Right cardiac atrium (tissue), 5 donors: ENCODE measurements around the gene FAR2. TPM values are rescaled to one million over a fixed set of nuclear protein-coding genes. Genes with fewer than 3 reads are reported as not detected.
"Not testable (repeated sequence)": the region's sequence is repeated elsewhere in the genome, so short reads cannot be mapped to it uniquely, and the experiment has no call there.

Source experiments
- ATAC-seq, 2 donors: fragments of 200-7000 bp; cut with Tn5 transposase; one replicate each; pipeline versions ENCODE4 v1.8.0 to v1.9.1; 2020; ENCODE audit warnings: moderate library complexity in 2 of 2, mild to moderate bottlenecking in 1 of 2
- DNase-seq, 3 donors: peaks; one replicate each; pipeline ENCODE4 v3.0.0-alpha.2; 2020
- H3K27ac ChIP-seq: one replicate; pipeline ENCODE4 v1.5.1; 2013; ENCODE audit warnings: mild to moderate bottlenecking, low read length, control low read depth, moderate library complexity
- H3K27me3 ChIP-seq: one replicate; pipeline ENCODE4 v1.6.1; 2013; ENCODE audit not compliant: control insufficient read depth, insufficient read depth
- H3K4me1 ChIP-seq: one replicate; pipeline ENCODE4 v1.6.1; 2013; ENCODE audit warnings: low read length; ENCODE audit not compliant: control insufficient read depth, insufficient read depth
- H3K4me3 ChIP-seq: one replicate; pipeline ENCODE4 v1.5.1; 2013; ENCODE audit warnings: low read length, control low read depth
- H3K9me3 ChIP-seq: one replicate; pipeline ENCODE4 v1.6.1; 2013; ENCODE audit warnings: low read length; ENCODE audit not compliant: control insufficient read depth
- WGBS: extraction: QIAGEN DNeasy Blood & Tissue Kit; methylation state at CpG from one replicate; pipeline ENCODE4 v1.1.7; 2013; 5-methylcytosine and 5-hydroxymethylcytosine counted together
- intact Hi-C, 4 donors: fragments of 100-400 bp; cut with DNase I; formaldehyde crosslinking; loops; one replicate each; pipeline versions ENCODE4 v1.11.0 to v1.14.0; 2022 to 2023
- polyA plus RNA-seq: library from polyadenylated mRNA; stranded (reverse); fragments of 200-250 nt; gene quantifications from one replicate; pipeline ENCODE4 v1.2.3, GENCODE V29; 2013
- total RNA-seq, 4 donors: library from RNA; stranded (reverse); fragmentation: NEBNext Ultra II Directional; extraction: Animal tissue kit (Norgen Biotek cat#: 25700); gene quantifications; one replicate each; pipeline ENCODE4 v1.2.1, GENCODE V29; 2021
- donor health status: healthy with polysubstance abuse.
- donor health status: DM: no; HTN: yes; CAD: no.
- donor health status: DM: no; HTN: no; CAD: no.
- donor health status: DM: no; HTN: yes; CAD: no; lungs with severe emphysema.
- donor health status: DM: yes; HTN: yes; CAD: no.

FAR2 gene
- total and polyA plus RNA-seq, 5 donors: 2.5 to 9.7 (median 4.1) TPM

DNA sequence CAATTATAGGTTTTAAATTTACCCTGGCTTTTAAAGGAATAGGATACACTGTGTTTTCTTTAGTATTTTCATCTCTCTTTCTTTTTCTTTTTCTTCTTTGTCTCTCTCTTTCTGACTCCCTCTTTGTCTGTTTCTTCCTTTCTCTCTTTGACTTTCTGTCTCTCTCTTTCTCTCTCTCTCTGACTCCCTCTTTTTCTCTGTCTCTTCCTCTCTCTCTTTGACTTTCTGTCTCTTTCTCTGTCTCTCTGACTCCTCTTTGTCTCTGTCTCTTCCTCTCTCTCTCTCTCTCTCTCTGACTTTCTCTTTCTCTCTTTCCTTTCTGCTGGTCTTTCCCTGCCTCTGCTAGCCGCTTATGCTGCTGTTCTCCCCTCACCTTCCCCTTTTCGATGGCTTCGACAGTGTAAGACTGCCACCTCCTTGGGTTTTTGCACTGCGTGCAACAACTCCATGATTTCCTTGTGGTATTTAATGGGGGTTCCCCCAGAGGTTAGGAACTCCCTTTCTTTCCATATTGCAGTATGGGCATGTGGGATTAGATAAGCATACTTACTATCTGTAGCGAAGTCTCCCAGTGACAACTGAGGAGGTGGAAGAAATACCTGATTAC lies 21.5 kb downstream of the FAR2 start:
- intact Hi-C loops, H3K4me1 ChIP-seq, H3K9me3 ChIP-seq, H3K4me3 ChIP-seq, ATAC-seq, DNase-seq, H3K27me3 ChIP-seq, H3K27ac ChIP-seq: not testable (repeated sequence)
- WGBS: 88% methylated on average over 5 of the region's 5 CpGs

DNA sequence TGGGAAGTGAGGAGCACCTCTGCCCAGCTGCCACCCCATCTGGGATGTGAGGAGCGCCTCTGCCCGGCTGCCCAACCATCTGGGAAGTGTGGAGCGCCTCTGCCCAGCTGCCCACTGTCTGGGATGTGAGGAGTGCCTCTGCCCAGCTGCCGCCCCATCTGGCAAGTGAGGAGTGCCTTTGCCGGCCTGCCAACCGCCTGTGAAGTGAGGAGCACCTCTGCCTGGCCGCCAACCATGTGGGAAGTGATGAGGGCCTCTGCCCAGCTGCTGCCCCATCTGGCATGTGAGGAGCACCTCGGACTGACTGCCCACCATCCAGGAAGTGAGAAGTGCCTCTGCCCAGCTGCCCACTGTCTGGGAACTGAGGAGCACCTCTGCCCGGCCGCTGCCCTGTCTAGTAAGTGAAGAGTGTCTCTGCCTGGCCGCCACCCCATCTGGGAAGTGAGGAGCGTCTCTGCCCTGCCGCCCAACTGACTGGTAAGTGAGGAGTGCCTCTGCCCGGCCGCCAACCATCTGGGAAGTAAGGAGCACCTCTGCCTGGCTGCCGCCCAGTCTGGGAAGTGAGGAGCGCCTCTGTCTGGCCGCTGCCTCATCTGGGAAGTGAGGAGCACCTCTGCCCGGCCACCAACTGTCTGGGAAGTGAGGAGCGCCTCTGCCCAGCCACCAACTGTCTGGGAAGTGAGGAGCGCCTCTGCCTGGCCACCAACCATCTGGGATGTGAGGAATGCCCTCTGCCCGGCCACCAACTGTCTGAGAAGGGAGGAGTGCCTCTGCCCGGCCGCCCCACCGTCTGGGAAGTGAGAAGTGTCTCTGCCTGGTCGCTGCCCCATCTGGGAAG lies 22.6 kb downstream of the FAR2 start:
- DNase-seq (peak in 2 of 3 donors; percentile 47 to 50), ATAC-seq (no peak)
- no peaks in the 10 kb centered on the region for H3K27me3 ChIP-seq
- intact Hi-C loops: no loop called here
- WGBS: 91% methylated on average over 26 of the region's 26 CpGs
- H3K27ac ChIP-seq: no peak overlapping the region
- H3K4me3 ChIP-seq: no peak overlapping the region
- H3K4me1 ChIP-seq: no peaks in the 10 kb centered on the region
- no peaks in the 10 kb centered on the region for H3K9me3 ChIP-seq

- ATAC-seq: no peak
- intact Hi-C loops: no loop called here
- no peak for DNase-seq
- Histone ChIP-seq H3K4me3 (no peak overlapping the region), H3K27me3 (no peaks in the 10 kb centered on the region), H3K4me1 (no peaks in the 10 kb centered on the region), H3K9me3 (no peaks in the 10 kb centered on the region), H3K27ac (no peak overlapping the region)
- WGBS: 43% methylated on average over 6 of the region's 6 CpGs
These were observed 27.9 kb downstream of the FAR2 start for GRCh38 chr12:29176941-29177340.

- ATAC-seq, H3K9me3 ChIP-seq, H3K27me3 ChIP-seq, H3K27ac ChIP-seq, intact Hi-C loops, H3K4me3 ChIP-seq, DNase-seq, H3K4me1 ChIP-seq: not testable (repeated sequence)
- WGBS: 97% methylated on average over 4 of the region's 4 CpGs
These were observed 33.2 kb downstream of the FAR2 start for GRCh38 chr12:29182247-29182646.

DNA sequence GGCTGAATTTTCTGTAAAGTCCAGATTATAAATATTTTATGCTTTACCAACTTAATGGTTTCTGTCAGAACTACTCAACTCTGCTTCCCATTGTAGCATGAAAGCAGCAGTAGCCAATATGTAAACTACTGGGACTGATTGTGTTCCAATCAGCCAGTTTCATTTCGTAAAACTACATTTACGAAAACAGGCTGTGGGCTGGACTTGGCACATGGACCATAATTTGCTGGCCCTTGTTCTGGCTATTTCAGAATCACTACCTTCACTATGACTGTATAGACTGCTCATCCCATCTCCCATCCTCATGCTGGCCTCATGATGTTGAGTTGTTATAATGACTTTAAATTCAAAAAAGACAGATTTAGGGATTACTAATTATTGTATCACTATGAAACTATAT lies 38.7 kb downstream of the FAR2 start:
- Histone ChIP-seq H3K27ac (no peak overlapping the region), H3K9me3 (no peaks in the 10 kb centered on the region), H3K4me3 (no peak overlapping the region), H3K27me3 (no peaks in the 10 kb centered on the region), H3K4me1 (no peaks in the 10 kb centered on the region)
- WGBS: 53% methylated on average over 2 of the region's 2 CpGs
- peak in 1 of 2 donors; percentile 44 for ATAC-seq
- no peak for DNase-seq
- intact Hi-C loops: no loop called here

- peak; percentile 23 to 29 for ATAC-seq
- no peaks in the 10 kb centered on the region for H3K27me3 ChIP-seq
- no peak overlapping the region for H3K4me3 ChIP-seq
- intact Hi-C loops: no loop called here
- 90% methylated on average over 6 of the region's 6 CpGs for WGBS
- no peaks in the 10 kb centered on the region for H3K9me3 ChIP-seq
- no peak for DNase-seq
- H3K27ac ChIP-seq: no peak overlapping the region
- no peaks in the 10 kb centered on the region for H3K4me1 ChIP-seq
These were observed 42.3 kb downstream of the FAR2 start for GRCh38 chr12:29191267-29191850.

DNA sequence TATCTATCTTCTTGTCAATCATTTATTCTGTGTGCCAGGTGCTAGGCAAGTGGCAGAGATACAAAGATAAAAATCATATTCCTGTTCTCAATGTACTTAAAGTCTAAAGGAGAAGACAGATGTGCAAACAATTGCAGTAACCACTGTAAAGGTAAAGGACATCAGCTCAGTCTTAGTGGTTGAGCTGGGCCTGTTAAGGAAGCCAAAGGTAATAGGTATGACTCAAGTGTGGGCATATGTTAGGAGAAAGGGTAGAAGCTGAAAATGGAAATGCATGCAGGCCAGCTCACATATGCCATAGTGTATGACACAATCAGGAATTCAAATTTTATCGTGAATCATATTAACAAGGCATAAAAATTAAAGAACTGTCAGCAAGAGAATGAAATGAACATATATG lies 49.8 kb downstream of the FAR2 start:
- no peaks in the 10 kb centered on the region for H3K4me1 ChIP-seq
- 92% methylated on average over 1 of the region's 1 CpG for WGBS
- DNase-seq (no peak), ATAC-seq (no peak)
- H3K27me3 ChIP-seq: no peaks in the 10 kb centered on the region
- H3K4me3 ChIP-seq: no peak overlapping the region
- no peaks in the 10 kb centered on the region for H3K9me3 ChIP-seq
- intact Hi-C loops: no loop called here
- no peak overlapping the region for H3K27ac ChIP-seq

DNA sequence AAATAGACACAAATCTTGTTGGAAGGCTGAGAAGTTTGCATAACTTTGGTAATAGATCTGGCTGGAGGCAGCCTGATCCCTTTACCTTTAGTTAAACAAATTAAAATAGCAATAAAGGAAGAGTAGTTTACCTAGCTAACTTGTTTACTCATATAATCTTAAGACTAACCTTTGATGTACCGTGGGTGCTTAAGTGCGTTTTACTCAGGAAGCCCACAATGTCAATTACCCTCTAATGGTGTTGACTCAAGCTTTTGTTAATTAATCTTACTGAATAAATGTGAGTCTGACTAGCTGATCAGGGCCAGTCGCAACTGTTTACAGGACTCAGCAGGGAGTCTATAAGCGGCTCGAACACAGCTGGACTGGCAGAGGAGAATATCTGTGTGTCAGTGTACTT lies 51.5 kb downstream of the FAR2 start:
- no peaks in the 10 kb centered on the region for H3K27me3 ChIP-seq
- DNase-seq (no peak), ATAC-seq (no peak)
- H3K4me1 ChIP-seq: no peaks in the 10 kb centered on the region
- 64% methylated on average over 5 of the region's 5 CpGs for WGBS
- intact Hi-C loops: no loop called here
- H3K4me3 ChIP-seq: no peak overlapping the region
- H3K27ac ChIP-seq: no peak overlapping the region
- H3K9me3 ChIP-seq: no peaks in the 10 kb centered on the region

DNA sequence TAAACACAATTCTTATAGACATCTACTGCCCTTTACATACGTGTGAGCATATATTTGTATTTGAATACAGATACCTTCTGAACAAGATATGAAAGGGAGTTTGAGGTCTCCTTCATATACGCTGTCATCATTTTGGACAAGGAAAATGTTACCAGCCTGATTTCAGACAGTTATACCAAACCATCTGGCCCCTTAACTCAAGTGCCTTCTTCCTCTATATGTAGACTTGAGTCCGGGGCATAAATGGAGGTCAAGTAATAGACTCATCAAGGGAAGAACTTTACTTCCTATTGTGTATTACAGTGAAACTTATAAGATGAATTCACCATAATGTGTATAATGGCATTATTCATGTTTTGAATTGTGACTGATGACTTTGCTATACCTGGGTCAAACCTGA lies 52.2 kb downstream of the FAR2 start:
- Histone ChIP-seq H3K4me3 (no peak overlapping the region), H3K9me3 (no peaks in the 10 kb centered on the region), H3K27me3 (no peaks in the 10 kb centered on the region), H3K27ac (no peak overlapping the region), H3K4me1 (no peaks in the 10 kb centered on the region)
- DNase-seq (no peak), ATAC-seq (no peak)
- intact Hi-C loops: no loop called here
- 90% methylated on average over 3 of the region's 3 CpGs for whole genome bisulfite sequencing

DNA sequence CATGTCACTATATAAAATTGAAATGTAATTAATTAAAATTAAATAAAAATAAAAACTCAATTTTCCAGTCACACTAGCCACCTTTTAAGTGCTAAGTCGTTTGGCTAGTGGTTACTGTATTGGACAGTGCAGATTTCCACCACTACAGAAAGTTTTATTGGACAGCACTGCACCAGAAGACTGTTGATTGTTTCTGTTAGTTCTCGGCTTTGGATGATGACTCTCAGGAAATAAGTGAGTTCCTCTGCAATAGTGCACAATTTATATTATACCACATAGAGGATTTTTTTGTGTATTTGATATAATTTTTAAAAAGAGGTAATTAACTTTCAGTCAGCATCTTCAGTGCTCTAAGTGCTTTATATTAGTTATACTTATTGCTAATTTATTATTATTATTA lies 52.7 kb downstream of the FAR2 start:
- intact Hi-C loops: no loop called here
- WGBS: 68% methylated on average over 2 of the region's 2 CpGs
- Histone ChIP-seq H3K4me1 (no peaks in the 10 kb centered on the region), H3K4me3 (no peak overlapping the region), H3K27me3 (no peaks in the 10 kb centered on the region), H3K27ac (no peak overlapping the region), H3K9me3 (no peaks in the 10 kb centered on the region)
- DNase-seq (no peak), ATAC-seq (no peak)

DNA sequence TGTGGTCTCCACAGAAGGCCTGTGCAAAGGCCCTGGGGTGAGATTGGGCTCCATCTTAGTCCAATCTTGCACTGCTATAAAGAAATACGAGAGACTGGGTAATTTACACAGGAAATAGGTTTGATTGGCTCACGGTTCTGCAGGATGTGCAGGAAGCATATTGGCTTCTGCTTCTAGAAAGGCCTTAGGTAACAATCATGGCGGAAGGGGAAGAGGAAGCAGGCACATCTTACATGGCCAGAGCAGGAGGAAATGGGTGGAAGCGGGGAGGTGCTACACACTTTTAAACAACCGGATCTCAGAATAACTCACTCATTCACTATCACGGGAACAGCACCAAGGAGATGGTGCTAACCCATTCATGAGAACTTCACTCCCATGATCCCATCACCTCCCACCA lies 55.4 kb downstream of the FAR2 start:
- Histone ChIP-seq H3K27me3 (no peaks in the 10 kb centered on the region), H3K4me1 (no peaks in the 10 kb centered on the region), H3K9me3 (no peaks in the 10 kb centered on the region), H3K27ac (no peak overlapping the region), H3K4me3 (no peak overlapping the region)
- intact Hi-C loops: no loop called here
- no peak for DNase-seq
- no peak for ATAC-seq
- 78% methylated on average over 6 of the region's 6 CpGs for WGBS
